K562 (cell line): ENCODE measurements around the gene MEF2D. TPM values are rescaled to one million over a fixed set of nuclear protein-coding genes. Genes with fewer than 3 reads are reported as not detected.

Experiments used
- ATAC-seq: fragments of 200-7000 bp; cut with Tn5 transposase; 3 replicates; pipeline ENCODE4 v1.9.1; 2020; ENCODE audit warnings: moderate library complexity
- BruUV-seq: library from RNA; stranded (reverse); fragments of 400-500 nt; replicated peaks from 2 replicates; lab custom pipeline; 2021; lab: Mats Ljungman, UMichigan
- CTCF ChIA-PET: fragments of 300-600 bp; formaldehyde crosslinking; extraction: SDS; loops from one replicate; lab custom pipeline; 2021; ENCODE audit warnings: low intra/inter-chr PET ratio; lab: Yijun Ruan, JAX
- POLR2A ChIA-PET: fragments of 300-600, 350-650 bp; sonication (Branson Sonifier 250); formaldehyde crosslinking; extraction: SDS; loops from one replicate; lab custom pipeline; 2021; ENCODE audit warnings: antibody characterized with exemption, inconsistent platforms; lab: Yijun Ruan, JAX
- DNase-seq, 4 experiments: peaks; one replicate each; pipeline versions ENCODE4 v3.0.0 to v3.0.0-alpha.2; 2011 to 2018; ENCODE audit warnings: low spot score in 3 of 4, mixed read lengths in 3 of 4; ENCODE audit errors: extremely low read depth in 1 of 4
- FAIRE-seq: peaks from 2 replicates; lab custom pipeline; 2011; peaks lifted over from hg19 to GRCh38; lab: Jason Lieb, UNC
- H2AFZ ChIP-seq: 2 replicates; pipeline ENCODE4 v1.6.0; 2011; ENCODE audit warnings: low read depth, low read length, control low read depth, inconsistent platforms
- H3K27ac ChIP-seq: fragments of 200-600 bp; 3 replicates; pipeline ENCODE4 v1.8.0; 2011; ENCODE audit warnings: low read depth, mild to moderate bottlenecking, control low read depth, inconsistent platforms, low read length, moderate library complexity, mixed read lengths; ENCODE audit errors: extremely low read depth
- H3K27me3 ChIP-seq, 2 experiments: fragments of 300-600 bp in 1 of 2; 2 replicates in 1 of 2; 3 replicates in 1 of 2; pipeline versions ENCODE4 v1.6.0 to v1.8.0; 2011; ENCODE audit warnings: inconsistent platforms in 2 of 2, low read length in 2 of 2, mild to moderate bottlenecking in 1 of 2, mixed read lengths in 1 of 2, moderate library complexity in 1 of 2; ENCODE audit not compliant: control insufficient read depth in 2 of 2, insufficient read depth in 2 of 2
- H3K36me3 ChIP-seq: fragments of 300-600 bp; 3 replicates; pipeline ENCODE4 v1.8.0; 2011; ENCODE audit warnings: mild to moderate bottlenecking, low read length, inconsistent platforms; ENCODE audit not compliant: control insufficient read depth, insufficient read depth
- H3K4me1 ChIP-seq, 2 experiments: fragments of 200-600 bp in 1 of 2; replicated peaks in 1 of 2; 2 replicates in 1 of 2; 3 replicates in 1 of 2; pipeline versions ENCODE4 v1.5.1 to v1.8.0; 2011; ENCODE audit warnings: inconsistent platforms in 2 of 2, low read length in 2 of 2, mild to moderate bottlenecking in 1 of 2, mixed read lengths in 1 of 2, moderate library complexity in 1 of 2; ENCODE audit not compliant: control insufficient read depth in 2 of 2, insufficient read depth in 2 of 2
- H3K4me2 ChIP-seq: 2 replicates; pipeline ENCODE4 v1.6.1; 2011; ENCODE audit warnings: low read length, control low read depth, inconsistent platforms, mixed read lengths; ENCODE audit not compliant: insufficient read depth
- H3K4me3 ChIP-seq: fragments of 200-600 bp; sonication (generic), shearing (Covaris generic); 2 replicates; pipeline ENCODE4 v1.5.1; 2016; ENCODE audit warnings: control low read depth, inconsistent platforms
- H3K79me2 ChIP-seq: fragments of 200-600 bp; 3 replicates; pipeline ENCODE4 v1.8.0; 2011; ENCODE audit warnings: low read length, inconsistent platforms; ENCODE audit not compliant: control insufficient read depth, insufficient read depth
- H3K9ac ChIP-seq, 2 experiments: 2 replicates each; pipeline versions ENCODE4 v1.6.0 to v1.6.1; 2011; ENCODE audit warnings: low read depth in 2 of 2, low read length in 2 of 2, control low read depth in 1 of 2, inconsistent platforms in 1 of 2, mild to moderate bottlenecking in 1 of 2, mixed read lengths in 1 of 2; ENCODE audit not compliant: insufficient read depth in 1 of 2
- H3K9me1 ChIP-seq: one replicate; pipeline ENCODE4 v1.6.0; 2011; ENCODE audit warnings: inconsistent platforms, mild to moderate bottlenecking, low read length, moderate library complexity; ENCODE audit not compliant: control insufficient read depth, insufficient read depth
- H3K9me3 ChIP-seq: replicated peaks from 2 replicates; pipeline ENCODE4 v1.5.1; 2011; ENCODE audit warnings: low read depth, low read length, inconsistent platforms; ENCODE audit not compliant: control insufficient read depth, insufficient read depth
- H4K20me1 ChIP-seq: replicated peaks from 2 replicates; pipeline ENCODE4 v1.6.1; 2011; ENCODE audit warnings: low read length, inconsistent platforms, mixed read lengths; ENCODE audit not compliant: control insufficient read depth, insufficient read depth
- FOXA1 ChIP-seq: fragments of 450-650 bp; IDR thresholded peaks from 2 replicates; pipeline ENCODE4 v1.6.1; 2016; ENCODE audit warnings: mild to moderate bottlenecking, borderline replicate concordance
- NCOA4 ChIP-seq: fragments of 450-650 bp; IDR thresholded peaks from 2 replicates; pipeline ENCODE4 v1.6.1; 2018; ENCODE audit warnings: mild to moderate bottlenecking; ENCODE audit not compliant: partially characterized antibody
- PREB ChIP-seq: sonication (generic); formaldehyde crosslinking; IDR thresholded peaks from 2 replicates; pipeline ENCODE4 v1.8.1; 2023; ENCODE audit warnings: mild to moderate bottlenecking, missing genetic modification reagents
- RBM25 ChIP-seq: fragments of 200-400 bp; formaldehyde crosslinking; IDR thresholded peaks from 2 replicates; pipeline ENCODE4 v1.6.1; 2018; ENCODE audit warnings: low read length, low read depth, moderate library complexity; ENCODE audit not compliant: severe bottlenecking
- TFAM ChIP-seq: fragments of 250-450 bp; sonication (Bioruptor Pico); conservative IDR thresholded peaks from 2 replicates; pipeline ENCODE4 v1.5.0; 2021; ENCODE audit warnings: mild to moderate bottlenecking, moderate library complexity
- ZNF165 ChIP-seq: fragments of 250-450 bp; sonication (Bioruptor Pico); IDR thresholded peaks from 2 replicates; pipeline ENCODE4 v1.4.0; 2020; ENCODE audit warnings: borderline replicate concordance
- WGBS: fragments of 100-300 bp; shearing (Covaris generic); methylation state at CpG from one replicate; pipeline ENCODE4 v1.1.6; 2016; ENCODE audit warnings: low coverage, mixed read lengths; ENCODE audit not compliant: insufficient coverage; ENCODE audit errors: missing lambda C conversion rate; 5-methylcytosine and 5-hydroxymethylcytosine counted together
- in situ Hi-C: fragments of 300-500 bp; cut with MboI; formaldehyde crosslinking; loops from 4 replicates; pipeline ENCODE4 v1.15.0; 2018; ENCODE audit warnings: inconsistent platforms, mixed read lengths
- intact Hi-C: fragments of 100-400 bp; cut with micrococcal nuclease; formaldehyde crosslinking; loops from 2 replicates; pipeline ENCODE4 v1.14.2; 2022
- polyA plus RNA-seq, 8 experiments: library from polyadenylated mRNA; depleted of rRNA in 4 of 8; stranded (reverse) in 5 of 8; unstranded in 3 of 8; fragments of >200 nt; fragmentation: Nextera tagmentation in 2 of 8; fragmentation: Illumina TruSeq in 1 of 8; extraction: Ambion mirVana in 2 of 8; extraction: Trizol in 1 of 8; gene quantifications; 2 replicates each; pipeline versions ENCODE4 v1.2.1 to v1.2.3, GENCODE V29; 2011 to 2014; ENCODE audit warnings: inconsistent platforms in 1 of 8, missing spikeins in 1 of 8
- total RNA-seq, 7 experiments: library from RNA; depleted of rRNA in 6 of 7; stranded (reverse); fragments of >200 nt in 6 of 7; fragmentation: Illumina TruSeq in 2 of 7; extraction: Trizol in 2 of 7; gene quantifications; 2 replicates each; pipeline versions ENCODE4 v1.2.1 to v1.2.3, GENCODE V29; 2011 to 2021; ENCODE audit warnings: low replicate concordance in 1 of 7
- TF ChIP-seq, protein P1 (sequence below), 2 experiments: fragments of 450-650 bp; formaldehyde crosslinking in 1 of 2; IDR thresholded peaks; 2 replicates each; pipeline versions ENCODE4 v1.4.0 to v1.6.1; 2014 to 2020; ENCODE audit warnings: mild to moderate bottlenecking in 2 of 2, borderline replicate concordance in 1 of 2, low read depth in 1 of 2
- TF ChIP-seq, protein P2 (sequence below): fragments of 250-450 bp; sonication (Bioruptor Pico); IDR thresholded peaks from 2 replicates; pipeline ENCODE4 v1.5.0; 2020; ENCODE audit warnings: mild to moderate bottlenecking

Gene MEF2D
- total and polyA plus RNA-seq, 9 of the 15 experiments (the other 6 are each of a cell fraction or from before 2014, with no cell fraction given) = 0.10 to 19.5 (median 2.6) TPM

- FAIRE-seq = no peak
- in situ Hi-C loops = no loop called here
Measured at GRCh38 chr1:156464335-156464734, 36.2 kb downstream of the MEF2D start.

More at GRCh38 chr1:156464335-156464734, 36.2 kb downstream of the MEF2D start:
- ATAC-seq = no peak
- H3K4me3 ChIP-seq = no peak overlapping the region
- 70% methylated on average over 2 of the region's 3 CpGs for WGBS
- no peak overlapping the region for H3K27ac ChIP-seq
- H3K4me2 ChIP-seq = no peak overlapping the region
- ChIA-PET POLR2A (no interaction called here), CTCF (no interaction called here)
- intact Hi-C loops = no loop called here
- no peak for DNase-seq
- no peak overlapping the region for H3K9ac ChIP-seq
- H3K36me3 ChIP-seq = peaks cover 16% of the 10 kb centered on the region; the same call in 1 of the 3 replicates
- peaks cover 14 to 22% of the 10 kb centered on the region in 2 experiments; a peak in 4 of 5 replicates for H3K4me1 ChIP-seq
- no peak overlapping the region for H2AFZ ChIP-seq
- H3K9me1 ChIP-seq = peaks cover 3% of the 10 kb centered on the region
- H3K9me3 ChIP-seq = no peaks in the 10 kb centered on the region
- H3K79me2 ChIP-seq = no peaks in the 10 kb centered on the region
- H4K20me1 ChIP-seq = peaks cover 10% of the 10 kb centered on the region
- no peaks in the 10 kb centered on the region for H3K27me3 ChIP-seq
- no TSS peak for BruUV-seq
- TF ChIP-seq ZNF165 (CRISPR knock-in tag) (no peak), PREB (CRISPR knock-in tag) (no peak), RBM25 (no peak), TFAM (CRISPR knock-in tag) (no peak), FOXA1 (no peak), NCOA4 (no peak)
- TF ChIP-seq, protein P1, sequence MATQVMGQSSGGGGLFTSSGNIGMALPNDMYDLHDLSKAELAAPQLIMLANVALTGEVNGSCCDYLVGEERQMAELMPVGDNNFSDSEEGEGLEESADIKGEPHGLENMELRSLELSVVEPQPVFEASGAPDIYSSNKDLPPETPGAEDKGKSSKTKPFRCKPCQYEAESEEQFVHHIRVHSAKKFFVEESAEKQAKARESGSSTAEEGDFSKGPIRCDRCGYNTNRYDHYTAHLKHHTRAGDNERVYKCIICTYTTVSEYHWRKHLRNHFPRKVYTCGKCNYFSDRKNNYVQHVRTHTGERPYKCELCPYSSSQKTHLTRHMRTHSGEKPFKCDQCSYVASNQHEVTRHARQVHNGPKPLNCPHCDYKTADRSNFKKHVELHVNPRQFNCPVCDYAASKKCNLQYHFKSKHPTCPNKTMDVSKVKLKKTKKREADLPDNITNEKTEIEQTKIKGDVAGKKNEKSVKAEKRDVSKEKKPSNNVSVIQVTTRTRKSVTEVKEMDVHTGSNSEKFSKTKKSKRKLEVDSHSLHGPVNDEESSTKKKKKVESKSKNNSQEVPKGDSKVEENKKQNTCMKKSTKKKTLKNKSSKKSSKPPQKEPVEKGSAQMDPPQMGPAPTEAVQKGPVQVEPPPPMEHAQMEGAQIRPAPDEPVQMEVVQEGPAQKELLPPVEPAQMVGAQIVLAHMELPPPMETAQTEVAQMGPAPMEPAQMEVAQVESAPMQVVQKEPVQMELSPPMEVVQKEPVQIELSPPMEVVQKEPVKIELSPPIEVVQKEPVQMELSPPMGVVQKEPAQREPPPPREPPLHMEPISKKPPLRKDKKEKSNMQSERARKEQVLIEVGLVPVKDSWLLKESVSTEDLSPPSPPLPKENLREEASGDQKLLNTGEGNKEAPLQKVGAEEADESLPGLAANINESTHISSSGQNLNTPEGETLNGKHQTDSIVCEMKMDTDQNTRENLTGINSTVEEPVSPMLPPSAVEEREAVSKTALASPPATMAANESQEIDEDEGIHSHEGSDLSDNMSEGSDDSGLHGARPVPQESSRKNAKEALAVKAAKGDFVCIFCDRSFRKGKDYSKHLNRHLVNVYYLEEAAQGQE (IDR thresholded peaks at IDR 0.05; ENCODE audit: borderline replicate concordance) = no peak
- TF ChIP-seq, protein P1 (CRISPR knock-in tag; IDR thresholded peaks at IDR 0.05; ENCODE audit: low read depth) = no peak
- TF ChIP-seq, protein P2, sequence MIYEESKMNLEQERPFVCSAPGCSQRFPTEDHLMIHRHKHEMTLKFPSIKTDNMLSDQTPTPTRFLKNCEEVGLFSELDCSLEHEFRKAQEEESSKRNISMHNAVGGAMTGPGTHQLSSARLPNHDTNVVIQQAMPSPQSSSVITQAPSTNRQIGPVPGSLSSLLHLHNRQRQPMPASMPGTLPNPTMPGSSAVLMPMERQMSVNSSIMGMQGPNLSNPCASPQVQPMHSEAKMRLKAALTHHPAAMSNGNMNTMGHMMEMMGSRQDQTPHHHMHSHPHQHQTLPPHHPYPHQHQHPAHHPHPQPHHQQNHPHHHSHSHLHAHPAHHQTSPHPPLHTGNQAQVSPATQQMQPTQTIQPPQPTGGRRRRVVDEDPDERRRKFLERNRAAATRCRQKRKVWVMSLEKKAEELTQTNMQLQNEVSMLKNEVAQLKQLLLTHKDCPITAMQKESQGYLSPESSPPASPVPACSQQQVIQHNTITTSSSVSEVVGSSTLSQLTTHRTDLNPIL = no peak
